Measurements from ENCODE around the gene CNNM4. TPM values are rescaled to one million over a fixed set of nuclear protein-coding genes. Genes with fewer than 3 reads are reported as not detected.

CNNM4 gene
- total RNA-seq, 1 donor from 2014 or later, result 15.5 TPM

GRCh38 chr2:96824079-96824870 is 63.6 kb downstream of the CNNM4 start:
- peaks cover 63% of the 10 kb centered on the region for H4K20me1 ChIP-seq (ENCODE audit: low read depth)
- peaks cover 55% of the 10 kb centered on the region for H3K79me2 ChIP-seq (ENCODE audit: low read depth)
- Mint-ChIP-seq H3K4me3 (no peak overlapping the region), H3K36me3 (peaks cover 27% of the 10 kb centered on the region), H3K27ac (no peak overlapping the region), H3K9me3 (no peaks in the 10 kb centered on the region), H3K4me1 (peaks cover 23% of the 10 kb centered on the region), H3K27me3 (ENCODE audit: insufficient read depth, low read depth) (peaks cover 8% of the 10 kb centered on the region)
- no peaks in the 10 kb centered on the region for H3K27me3 ChIP-seq
- H2AFZ ChIP-seq (replicated peaks), result no peak overlapping the region
- no peaks in the 10 kb centered on the region for H3K9me3 ChIP-seq (ENCODE audit: low read depth)
- H3K9ac ChIP-seq, result no peak overlapping the region
- no peak overlapping the region for H3K4me2 ChIP-seq
- peaks cover 19% of the 10 kb centered on the region for H3F3A ChIP-seq (ENCODE audit: low read depth)
- DNase-seq (ENCODE audit: low spot score), result no peak
- peaks cover 25% of the 10 kb centered on the region for H3K4me1 ChIP-seq
- no peak overlapping the region for H3K27ac ChIP-seq
- TF ChIP-seq EZH2phosphoT487 (IDR thresholded peaks at IDR 0.05), result no peak
- TF ChIP-seq CTCF (IDR thresholded peaks at IDR 0.05), result no peak
- TF ChIP-seq EZH2 (IDR thresholded peaks at IDR 0.05), result no peak
- H3K4me3 ChIP-seq, result no peak overlapping the region
- H3K36me3 ChIP-seq, result no peaks in the 10 kb centered on the region

GRCh38 chr2:96825057-96825456 is 64.4 kb downstream of the CNNM4 start:
- no peaks in the 10 kb centered on the region for H3K9me3 Mint-ChIP-seq
- Histone ChIP-seq H3K27ac (no peak overlapping the region), H3K36me3 (no peaks in the 10 kb centered on the region), H3K79me2 (ENCODE audit: low read depth) (peaks cover 47% of the 10 kb centered on the region), H3K4me2 (no peak overlapping the region), H3K27me3 (no peaks in the 10 kb centered on the region), H3K9ac (no peak overlapping the region), H3K9me3 (ENCODE audit: low read depth) (no peaks in the 10 kb centered on the region), H2AFZ (replicated peaks) (no peak overlapping the region), H3F3A (ENCODE audit: low read depth) (peaks cover 18% of the 10 kb centered on the region), H3K4me3 (no peak overlapping the region), H3K4me1 (peaks cover 17% of the 10 kb centered on the region), H4K20me1 (ENCODE audit: low read depth) (peaks cover 56% of the 10 kb centered on the region)
- H3K4me1 Mint-ChIP-seq, result peaks cover 15% of the 10 kb centered on the region
- DNase-seq (ENCODE audit: low spot score), result no peak
- TF ChIP-seq EZH2 (IDR thresholded peaks at IDR 0.05), result no peak
- no peak for TF ChIP-seq EZH2phosphoT487 (IDR thresholded peaks at IDR 0.05)
- no peak for TF ChIP-seq CTCF (IDR thresholded peaks at IDR 0.05)
- no peak overlapping the region for H3K4me3 Mint-ChIP-seq
- H3K27me3 Mint-ChIP-seq (ENCODE audit: insufficient read depth, low read depth), result peaks cover 5% of the 10 kb centered on the region
- peaks cover 26% of the 10 kb centered on the region for H3K36me3 Mint-ChIP-seq
- H3K27ac Mint-ChIP-seq, result no peak overlapping the region

GRCh38 chr2:96826546-96827278 is 66.0 kb downstream of the CNNM4 start:
- Mint-ChIP-seq H3K27ac (no peak overlapping the region), H3K9me3 (no peaks in the 10 kb centered on the region), H3K27me3 (ENCODE audit: insufficient read depth, low read depth) (peaks cover 8% of the 10 kb centered on the region), H3K36me3 (peaks cover 33% of the 10 kb centered on the region), H3K4me3 (no peak overlapping the region), H3K4me1 (peaks cover 4% of the 10 kb centered on the region)
- no peak for DNase-seq (ENCODE audit: low spot score)
- H4K20me1 ChIP-seq (ENCODE audit: low read depth), result peaks cover 51% of the 10 kb centered on the region
- TF ChIP-seq EZH2 (IDR thresholded peaks at IDR 0.05) (no peak), EZH2phosphoT487 (IDR thresholded peaks at IDR 0.05) (no peak), CTCF (IDR thresholded peaks at IDR 0.05) (no peak)
- H3K79me2 ChIP-seq (ENCODE audit: low read depth), result peaks cover 31% of the 10 kb centered on the region
- no peaks in the 10 kb centered on the region for H3K36me3 ChIP-seq
- H3K4me1 ChIP-seq, result peaks cover under 1% of the 10 kb centered on the region
- no peaks in the 10 kb centered on the region for H3K27me3 ChIP-seq
- H3K27ac ChIP-seq, result no peak overlapping the region
- H3K9ac ChIP-seq, result no peak overlapping the region
- no peaks in the 10 kb centered on the region for H3K9me3 ChIP-seq (ENCODE audit: low read depth)
- no peak overlapping the region for H3K4me2 ChIP-seq
- no peak overlapping the region for H3K4me3 ChIP-seq
- no peak overlapping the region for H2AFZ ChIP-seq (replicated peaks)
- peaks cover 9% of the 10 kb centered on the region for H3F3A ChIP-seq (ENCODE audit: low read depth)
